HG02623 (cell line): ENCODE measurements around the gene ZFHX2.

Source experiments
- ATAC-seq: cut with Tn5 transposase; IDR thresholded peaks from one replicate; pipeline ENCODE4 v1.9.1; 2021; ENCODE audit warnings: moderate library complexity; ENCODE audit not compliant: unreplicated experiment

ZFHX2 gene

DNA sequence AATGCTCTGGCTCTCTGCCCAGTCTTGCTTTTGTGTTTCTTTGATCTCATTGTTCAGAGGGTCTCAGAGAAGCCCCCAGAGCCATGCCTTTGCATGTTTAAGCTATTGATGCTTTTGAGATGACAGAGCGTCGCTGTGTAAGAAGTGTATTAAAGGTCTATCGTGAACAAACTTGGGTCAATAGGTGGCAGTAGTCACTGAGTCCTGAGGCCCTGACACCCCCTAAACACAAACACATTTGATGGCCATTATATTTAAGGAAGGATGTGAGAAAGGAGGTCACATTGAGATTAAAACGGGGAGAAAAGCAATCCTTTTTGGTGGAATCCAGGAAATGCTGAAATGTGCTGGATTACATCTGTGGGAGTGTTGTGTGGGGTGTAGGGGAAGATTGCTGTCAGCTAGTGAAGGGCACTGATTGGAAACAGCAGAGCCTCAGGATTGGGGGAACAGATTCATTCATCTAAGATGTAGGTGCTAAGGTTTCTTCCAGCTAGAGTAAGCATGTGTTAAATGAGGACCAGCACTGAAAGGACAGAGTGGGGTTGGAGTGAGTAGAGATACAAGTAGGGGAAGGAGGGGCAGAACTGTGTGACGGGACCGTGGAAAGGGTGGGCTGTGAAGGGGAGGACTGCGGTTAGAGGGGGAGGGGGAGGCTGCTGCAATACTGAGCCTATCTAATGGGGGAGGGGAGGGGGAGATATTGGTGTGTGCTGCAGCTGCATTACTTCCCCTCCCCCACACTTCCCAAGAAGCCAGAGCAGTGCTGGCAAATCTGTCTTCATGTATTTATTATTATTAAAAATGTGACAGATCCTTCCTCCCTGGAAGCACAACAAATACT lies 69.4 kb downstream of the ZFHX2 start:
- no peak for ATAC-seq

DNA sequence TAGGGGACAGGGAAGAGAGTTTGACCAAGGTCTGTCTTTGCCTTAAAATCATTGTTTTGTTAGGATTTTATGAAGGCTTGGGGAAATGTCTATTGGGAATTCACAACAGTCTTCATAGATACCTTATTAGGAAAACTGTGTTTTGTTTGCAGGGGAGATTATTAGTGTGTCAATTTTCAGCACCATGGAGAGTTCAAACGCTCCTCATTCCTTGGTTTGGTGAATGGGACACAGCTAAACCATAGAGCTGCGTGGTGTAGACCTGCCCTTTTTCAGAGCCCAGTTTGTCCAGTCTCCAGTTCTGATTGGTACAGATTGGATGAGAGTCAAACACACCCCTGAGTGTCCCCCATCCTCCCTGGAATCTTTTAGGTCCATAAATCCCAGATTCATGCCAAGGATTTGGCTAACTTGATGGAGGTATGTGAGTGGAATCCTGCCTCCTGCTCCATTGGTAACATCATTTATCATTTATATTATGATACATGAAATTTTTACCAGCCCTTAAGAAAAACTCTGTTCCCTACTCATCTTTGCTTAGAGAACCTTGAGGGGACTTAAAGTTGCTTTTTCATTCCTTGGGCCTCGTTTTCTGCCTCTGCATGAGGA lies 70.1 kb downstream of the ZFHX2 start:
- ATAC-seq = no peak

DNA sequence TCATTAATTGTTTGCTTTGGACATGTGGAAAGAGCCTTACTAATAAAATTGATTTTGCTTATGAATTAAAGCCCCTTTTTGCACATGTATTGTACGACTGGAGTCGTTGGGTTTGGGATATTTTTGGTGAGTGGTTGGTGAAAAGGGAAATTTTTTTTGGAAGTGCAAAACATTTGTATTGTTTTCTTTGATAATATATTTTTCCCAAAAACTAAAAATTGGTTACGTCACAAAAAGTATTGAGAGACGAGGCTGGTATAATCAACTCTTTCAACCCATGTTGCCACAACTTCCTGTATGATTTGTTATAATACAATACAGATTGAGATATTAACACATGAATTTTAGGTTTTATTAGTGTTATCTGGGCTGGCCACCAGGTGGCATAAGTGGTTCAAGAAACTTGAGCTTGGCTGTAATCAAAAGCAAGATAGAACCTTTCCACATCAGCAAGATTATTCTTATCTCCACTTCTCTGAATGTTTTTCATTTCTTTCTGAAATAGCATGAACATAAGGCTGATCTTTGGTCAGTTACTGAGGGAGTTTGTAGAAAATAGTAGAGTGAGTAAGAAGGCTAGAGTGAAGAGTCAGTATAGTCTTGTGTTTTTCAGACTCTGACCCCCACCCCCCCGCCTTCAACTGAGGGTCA lies 73.3 kb downstream of the ZFHX2 start:
- ATAC-seq = no peak

DNA sequence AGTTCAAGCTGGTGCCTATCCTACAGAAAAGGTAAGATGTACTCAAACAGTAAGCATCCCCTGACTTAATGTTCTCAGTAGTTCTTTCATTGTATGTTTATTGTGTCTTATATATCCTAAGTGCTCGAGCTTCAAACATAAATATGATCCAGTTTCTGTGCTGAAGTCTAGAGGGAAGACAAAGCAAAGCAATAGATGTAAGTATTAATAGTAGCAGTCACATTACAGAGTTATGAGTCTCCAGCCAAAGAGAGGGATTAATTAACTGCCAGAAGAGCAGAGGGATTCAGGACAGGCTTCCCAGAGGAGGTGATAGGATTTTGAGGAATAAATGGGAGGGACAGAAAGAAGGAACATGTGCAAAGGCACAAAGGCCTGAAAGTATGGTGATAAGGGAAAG lies 80.6 kb downstream of the ZFHX2 start:
- no peak for ATAC-seq
